ENCODE results near the gene ABHD17A.
"Not testable (repeated sequence)": the region's sequence is repeated elsewhere in the genome, so short reads cannot be mapped to it uniquely, and the experiment has no call there.

The ABHD17A gene

DNA sequence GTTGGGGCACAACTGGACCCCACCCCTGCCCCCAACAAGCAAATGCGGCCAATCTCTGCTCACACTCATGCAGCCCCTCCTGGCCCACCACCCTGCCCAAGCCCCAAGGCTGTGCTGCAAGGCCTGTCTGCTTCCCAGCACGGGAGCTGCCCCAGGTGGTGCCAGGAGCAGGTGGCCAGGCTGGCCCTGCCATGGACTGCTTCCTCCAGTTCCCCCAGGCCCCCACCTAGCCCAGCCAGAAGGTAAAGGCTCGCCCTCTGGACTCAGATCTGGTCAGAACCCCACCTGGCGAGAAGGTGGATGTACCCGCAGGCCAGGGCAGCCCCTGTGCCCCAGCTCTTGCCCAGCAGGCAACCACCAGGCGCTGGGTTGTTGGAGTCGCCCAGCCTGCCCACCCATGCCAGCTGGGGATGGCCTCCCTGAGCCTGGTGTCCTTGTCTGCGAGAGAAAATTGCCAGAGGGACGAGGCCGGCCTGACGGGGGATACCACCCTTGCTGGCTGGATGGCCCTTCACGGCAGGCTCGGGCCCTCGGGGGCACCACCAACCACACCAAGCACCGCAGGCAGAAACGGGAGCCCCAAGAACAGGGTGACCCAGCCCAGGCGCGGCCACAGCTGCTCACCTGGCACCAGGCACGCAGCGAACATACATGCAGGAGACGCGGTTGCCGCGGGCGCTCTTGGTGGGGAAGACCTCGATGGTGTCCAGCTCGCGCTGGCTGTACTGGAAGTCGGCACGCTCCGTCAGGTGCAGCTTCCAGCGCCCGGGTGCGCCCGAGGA, 4.5 kb downstream of the ABHD17A start:
- DNase-seq (ENCODE audit: low read depth), result no peak

DNA sequence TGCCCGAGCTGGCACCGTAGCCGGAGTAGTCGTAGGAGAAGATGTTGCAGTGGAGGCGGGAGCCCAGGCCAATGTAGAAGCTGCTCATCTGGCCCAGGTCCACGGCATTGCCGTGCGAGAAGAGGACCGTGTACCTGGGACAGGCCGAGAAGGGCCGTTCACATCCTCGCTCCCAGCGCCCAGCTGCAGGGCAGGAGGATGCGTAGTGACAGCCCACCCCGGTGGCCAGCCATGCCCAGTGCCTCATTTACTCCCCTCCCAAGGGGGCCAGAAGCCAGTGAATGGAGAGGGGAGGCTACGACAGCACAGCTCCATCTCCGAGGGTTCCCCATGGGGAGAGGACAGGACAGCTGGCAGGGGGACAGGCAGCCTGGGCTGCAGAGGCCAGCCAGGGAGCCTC, 5.3 kb downstream of the ABHD17A start:
- DNase-seq (ENCODE audit: low read depth), result not testable (repeated sequence)

- not testable (repeated sequence) for DNase-seq (ENCODE audit: low read depth)
Observed at GRCh38 chr19:1878583-1878982, 6.7 kb downstream of the ABHD17A start.

DNA sequence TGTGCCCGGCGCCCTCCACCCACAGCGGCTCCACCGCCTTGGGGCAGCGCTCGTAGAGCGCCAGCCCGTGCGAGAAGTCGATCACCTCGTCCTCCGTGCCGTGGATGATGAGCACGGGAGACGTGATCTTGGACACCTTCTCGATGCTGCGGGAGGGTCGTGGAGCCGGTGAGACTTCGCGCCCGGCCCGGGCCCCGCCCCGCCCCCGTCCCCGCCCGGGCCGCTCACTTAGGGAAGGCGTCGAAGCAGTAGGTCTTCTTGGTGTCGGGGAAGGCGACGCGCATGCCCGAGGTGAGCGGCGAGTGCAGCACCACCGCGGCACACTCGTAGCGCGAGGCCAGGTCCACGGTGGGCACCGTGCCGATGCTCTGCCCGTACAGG, 8.0 kb downstream of the ABHD17A start:
- not testable (repeated sequence) for DNase-seq (ENCODE audit: low read depth)

DNA sequence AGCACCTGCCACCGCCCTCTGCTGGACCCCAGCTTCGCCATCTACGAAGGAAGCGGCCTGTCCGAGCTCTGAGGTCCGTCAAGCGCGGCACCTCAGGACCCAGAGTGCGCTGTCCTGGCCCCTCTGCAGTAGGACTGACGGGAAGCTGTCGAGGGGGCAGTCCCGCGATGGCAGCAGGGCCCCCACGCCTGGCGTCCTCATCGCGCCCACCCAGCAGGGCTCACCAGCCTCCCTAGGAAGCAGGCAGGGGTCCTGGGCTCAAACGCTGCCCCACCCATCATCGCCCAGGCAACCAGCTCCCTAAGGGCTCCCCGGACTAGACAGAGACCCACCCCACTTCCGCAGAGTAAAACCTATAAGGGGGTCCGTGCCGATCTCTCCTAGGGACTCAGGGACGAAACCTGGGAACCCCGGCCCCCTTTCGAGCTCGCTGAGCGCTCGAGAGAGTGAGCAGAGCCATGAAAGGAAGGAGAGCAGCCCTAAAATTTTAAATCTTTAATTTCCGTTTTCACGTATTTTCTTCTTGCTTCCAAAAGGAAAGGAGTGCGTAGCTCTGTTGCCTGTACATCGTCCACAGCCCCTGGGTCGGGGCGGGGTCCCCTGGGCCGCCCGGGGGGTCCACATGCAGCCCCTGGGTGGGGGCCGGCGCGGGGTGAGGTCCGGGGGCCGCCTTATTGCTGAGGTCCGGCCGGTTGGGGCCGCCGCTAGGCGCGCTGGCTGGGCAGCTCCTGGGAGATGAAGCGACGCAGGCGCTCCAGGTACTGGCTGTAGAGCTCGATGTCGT, 8.6 kb downstream of the ABHD17A start:
- DNase-seq (ENCODE audit: low read depth), result not testable (repeated sequence)

- DNase-seq (ENCODE audit: low read depth), result peak; percentile 89
Observed at GRCh38 chr19:1875646-1876495, 9.4 kb downstream of the ABHD17A start.

GRCh38 chr19:1875265-1875645, 10.0 kb downstream of the ABHD17A start:
- not testable (repeated sequence) for DNase-seq (ENCODE audit: low read depth)

DNA sequence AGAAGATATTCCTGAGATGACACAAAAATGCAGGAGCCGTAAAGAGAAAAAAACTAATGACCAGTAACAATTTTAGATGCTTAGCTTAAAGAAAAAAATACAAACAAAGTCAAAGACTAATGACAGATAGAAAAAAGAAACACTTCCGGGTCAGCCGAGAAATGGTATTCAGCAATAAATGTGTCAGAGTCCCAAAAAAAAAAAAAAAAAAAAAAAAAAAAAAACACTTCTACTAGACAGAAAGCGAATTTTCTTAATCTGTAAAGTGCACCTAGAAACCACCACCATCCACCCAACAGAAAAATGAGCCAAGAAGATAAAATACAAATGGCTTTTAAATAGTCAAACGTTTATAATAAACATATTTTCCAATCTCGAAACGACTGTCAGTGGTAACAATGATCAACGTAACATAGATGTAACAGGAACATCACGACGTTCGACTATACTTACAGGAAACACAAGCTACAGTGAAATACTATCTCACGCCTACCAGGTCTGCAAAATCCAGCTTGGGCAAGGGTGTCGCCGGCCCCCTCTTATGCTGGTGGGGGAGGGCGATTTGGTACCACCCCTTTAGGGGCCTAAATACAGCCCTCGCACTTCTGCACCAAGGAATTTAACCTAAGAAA, 10.6 kb downstream of the ABHD17A start:
- DNase-seq (ENCODE audit: low read depth), result no peak

DNA sequence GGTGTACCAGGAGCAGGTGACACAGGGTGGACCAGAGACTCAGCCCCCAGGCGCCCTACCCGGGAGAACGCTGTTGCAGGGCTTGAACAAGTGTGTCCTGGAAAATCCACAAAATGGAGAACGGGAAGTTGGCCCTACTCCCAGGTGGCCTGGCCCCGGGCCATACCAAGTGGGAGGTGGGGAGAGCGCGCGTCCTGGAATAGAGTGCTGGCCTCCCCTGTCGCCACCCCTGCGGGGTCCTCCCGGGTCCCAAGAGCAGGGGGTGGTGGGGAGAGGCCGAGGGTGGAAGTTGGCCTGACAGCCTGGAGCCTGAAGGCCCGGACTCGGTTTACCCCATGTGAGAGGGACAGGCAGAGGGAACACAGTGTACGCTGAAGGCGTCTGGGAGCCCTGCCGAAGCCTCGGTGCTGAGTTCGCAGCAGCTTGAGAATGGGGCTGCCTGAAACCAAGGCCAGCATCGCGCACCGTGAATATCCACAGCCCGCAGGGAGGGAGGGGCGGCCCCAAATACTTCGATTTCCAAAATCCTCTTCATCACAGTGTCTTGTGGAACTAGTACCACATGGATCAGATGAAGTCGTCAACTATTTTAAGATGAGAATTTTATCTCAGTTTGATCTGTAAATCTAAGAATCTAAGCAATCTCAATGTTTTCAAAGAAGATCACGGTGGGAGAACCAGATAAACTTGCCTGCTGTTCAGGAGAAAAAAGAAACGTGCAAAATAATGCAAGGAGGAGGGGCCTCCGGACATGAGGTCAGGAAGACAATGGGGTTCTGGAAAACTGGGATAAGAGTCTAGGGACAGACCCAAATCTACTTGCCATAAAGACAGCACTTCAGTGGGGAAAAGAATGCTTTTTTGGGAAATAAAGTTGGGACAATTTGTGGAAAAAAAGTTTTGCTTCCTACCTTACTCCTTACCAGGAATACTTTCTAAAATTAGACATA, 11.5 kb downstream of the ABHD17A start:
- no peak for DNase-seq (ENCODE audit: low read depth)

GRCh38 chr19:1872807-1873523, 12.3 kb downstream of the ABHD17A start:
- no peak for DNase-seq (ENCODE audit: low read depth)

DNA sequence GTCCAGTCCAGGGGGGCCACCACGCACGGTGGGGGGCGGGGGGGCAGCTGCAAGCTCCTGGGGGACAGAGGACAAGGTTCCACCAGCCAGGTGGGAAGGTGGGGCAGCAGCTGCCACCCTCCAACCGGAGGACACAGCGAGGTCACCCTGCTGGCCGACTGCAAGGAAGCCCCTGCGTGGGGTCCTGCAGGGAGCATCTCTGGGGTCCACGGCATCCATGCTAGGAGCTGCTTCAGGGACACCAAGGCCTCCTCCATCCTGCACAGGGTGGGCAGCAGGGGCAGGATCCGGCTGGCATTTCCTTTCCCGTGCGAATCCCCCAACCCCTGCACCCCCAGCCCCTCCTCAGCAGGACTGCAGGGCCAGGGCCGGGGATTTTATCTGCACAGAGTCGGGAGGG, 13.7 kb downstream of the ABHD17A start:
- DNase-seq (ENCODE audit: low read depth), result no peak

GRCh38 chr19:1871140-1871597, 14.1 kb downstream of the ABHD17A start:
- no peak for DNase-seq (ENCODE audit: low read depth)

DNA sequence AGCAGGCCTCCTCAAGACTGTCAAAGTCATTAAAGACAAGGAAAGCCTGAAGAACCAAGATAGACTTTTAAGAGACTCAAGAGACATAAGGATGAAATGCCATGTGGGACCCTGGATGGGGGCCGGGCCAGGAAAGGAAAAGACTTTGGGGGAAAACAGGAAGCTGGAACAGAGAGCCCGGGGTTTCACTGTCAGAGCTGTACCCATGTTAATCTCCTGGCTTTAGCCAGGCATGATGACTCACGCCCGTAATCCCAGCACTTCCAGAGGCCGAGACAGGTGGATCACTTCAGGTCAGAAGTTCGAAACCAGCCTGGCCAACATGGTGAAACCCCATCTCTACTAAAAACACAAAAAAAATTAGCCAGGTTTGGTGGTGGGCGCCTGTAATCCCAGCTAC, 16.3 kb downstream of the ABHD17A start:
- no peak for DNase-seq (ENCODE audit: low read depth)

DNA sequence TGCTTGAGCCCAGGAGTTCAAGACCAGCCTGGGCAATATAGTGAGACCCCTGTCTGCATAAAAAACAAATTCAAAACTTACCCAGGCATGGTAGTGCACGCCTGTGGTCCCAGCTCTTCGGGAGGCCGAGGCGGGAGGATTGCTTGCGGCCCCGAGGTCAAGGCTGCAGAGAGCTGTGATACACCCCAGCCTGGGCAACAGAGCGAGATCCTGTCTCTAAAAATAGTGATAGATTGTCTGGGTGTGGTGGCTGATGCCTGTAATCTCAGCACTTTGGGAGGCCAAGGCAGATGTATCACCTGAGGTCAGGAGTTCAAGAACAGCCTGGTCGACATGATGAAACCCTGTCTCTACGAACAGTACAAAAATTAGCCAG, 18.0 kb downstream of the ABHD17A start:
- no peak for DNase-seq (ENCODE audit: low read depth)

GRCh38 chr19:1866693-1867348, 18.5 kb downstream of the ABHD17A start:
- no peak for DNase-seq (ENCODE audit: low read depth)

DNA sequence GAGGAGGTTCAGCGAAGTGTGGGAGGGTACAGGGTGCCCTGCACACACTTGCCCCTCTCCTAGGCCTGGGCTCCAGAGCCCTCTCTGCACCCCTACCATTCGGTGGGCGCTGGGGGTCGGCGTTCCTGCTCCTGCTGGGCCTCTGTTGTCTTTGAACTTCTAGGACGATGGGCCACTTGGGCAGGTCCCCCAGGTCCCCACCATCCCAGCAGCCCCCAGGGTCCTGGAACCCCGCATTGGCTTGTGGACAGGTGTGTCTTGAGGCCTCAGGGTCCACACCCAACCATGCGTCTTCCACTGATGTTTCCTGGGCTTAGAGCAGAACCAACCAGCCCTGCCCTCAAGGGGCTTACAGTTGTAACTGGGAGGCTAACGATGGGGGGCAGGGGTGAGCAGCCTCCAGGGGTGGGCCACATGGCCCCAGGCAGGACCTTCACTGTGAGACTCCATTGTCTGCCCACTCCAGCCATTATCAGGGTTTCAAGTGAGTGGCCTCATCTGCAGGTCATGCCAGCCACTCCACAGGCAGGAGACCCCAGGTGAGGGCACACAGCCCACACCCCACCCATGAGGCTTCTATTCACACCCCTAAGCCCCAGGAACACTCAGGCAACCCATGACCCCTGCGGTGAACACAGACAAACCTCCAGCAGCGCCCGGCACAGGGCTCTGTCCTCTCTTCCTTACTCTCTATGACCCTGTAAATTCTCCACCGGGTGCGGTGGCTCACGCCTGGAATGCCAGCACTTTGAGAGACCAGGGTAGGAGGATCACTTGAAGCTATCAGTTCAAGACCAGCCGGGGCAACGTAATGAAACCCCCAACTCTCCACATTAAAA, 19.9 kb downstream of the ABHD17A start:
- no peak for DNase-seq (ENCODE audit: low read depth)

DNA sequence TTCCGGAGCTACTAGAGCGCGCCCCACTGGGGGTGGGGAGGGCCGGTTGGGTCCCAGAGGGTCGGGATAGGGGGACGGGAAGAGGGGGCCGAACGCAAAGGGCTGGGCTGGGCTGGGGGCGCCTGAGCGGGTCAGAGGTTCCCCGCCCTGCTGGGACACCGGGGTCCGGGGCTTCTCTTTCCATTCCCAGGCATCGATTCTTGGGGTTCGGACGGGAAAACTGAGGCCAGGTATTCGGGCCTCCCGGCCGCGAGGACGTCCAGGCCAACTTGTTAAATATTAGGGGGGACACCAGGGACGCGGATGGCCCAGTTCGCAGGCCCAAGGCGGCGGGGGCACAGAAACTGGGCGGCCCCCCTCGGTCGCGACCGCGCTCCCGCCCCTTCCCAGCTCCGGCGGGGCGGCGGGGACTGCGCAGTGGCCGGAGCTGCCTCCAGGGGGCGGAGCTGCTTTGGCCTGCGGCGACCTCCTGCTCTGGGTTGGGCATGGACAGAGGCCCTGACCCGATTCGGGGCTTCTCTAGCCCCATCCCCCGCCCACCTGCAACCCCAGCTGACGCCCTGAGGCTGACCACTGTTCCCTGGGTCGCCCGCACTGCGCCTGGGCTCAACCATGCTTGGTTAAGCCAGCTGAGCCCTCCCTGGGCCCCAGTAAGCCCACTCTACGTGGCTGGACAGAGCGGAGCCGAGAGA, 20.7 kb downstream of the ABHD17A start:
- peak; percentile 66 for DNase-seq (ENCODE audit: low read depth)

All from activated T-cell treated with anti-CD3 and anti-CD28 coated beads for 48 hours (primary cell).